CD4-positive, alpha-beta T cell treated with Interleukin-1 beta for 1 hour (primary cell): ENCODE measurements around the gene PTRHD1.
A peak's percentile ranks its signal among the peaks of the same experiment; 100 is the strongest.
"Not testable (repeated sequence)": the region's sequence is repeated elsewhere in the genome, so short reads cannot be mapped to it uniquely, and the experiment has no call there.

Experiments
- DNase-seq, 2 donors: peaks; one replicate each; pipeline ENCODE4 v3.0.0-alpha.2; 2020 to 2022

Gene PTRHD1

GRCh38 chr2:24805811-24806660 is 12.8 kb upstream of the PTRHD1 start:
- not testable (repeated sequence) for DNase-seq

DNA sequence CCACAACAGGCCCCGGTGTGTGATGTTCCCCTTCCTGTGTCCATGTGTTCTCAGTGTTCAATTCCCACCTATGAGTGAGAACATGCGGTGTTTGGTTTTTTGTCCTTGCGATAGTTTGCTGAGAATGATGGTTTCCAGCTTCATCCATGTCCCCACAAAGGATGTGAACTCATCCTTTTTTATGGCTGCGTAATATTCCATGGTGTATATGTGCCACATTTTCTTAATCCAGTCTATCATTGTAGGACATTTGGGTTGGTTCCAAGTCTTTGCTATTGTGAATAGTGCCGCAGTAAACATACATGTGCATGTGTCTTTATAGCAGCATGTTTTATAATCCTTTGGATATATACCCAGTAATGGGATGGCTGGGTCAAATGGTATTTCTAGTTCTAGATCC is 7.3 kb upstream of the PTRHD1 start:
- DNase-seq = not testable (repeated sequence)

DNA sequence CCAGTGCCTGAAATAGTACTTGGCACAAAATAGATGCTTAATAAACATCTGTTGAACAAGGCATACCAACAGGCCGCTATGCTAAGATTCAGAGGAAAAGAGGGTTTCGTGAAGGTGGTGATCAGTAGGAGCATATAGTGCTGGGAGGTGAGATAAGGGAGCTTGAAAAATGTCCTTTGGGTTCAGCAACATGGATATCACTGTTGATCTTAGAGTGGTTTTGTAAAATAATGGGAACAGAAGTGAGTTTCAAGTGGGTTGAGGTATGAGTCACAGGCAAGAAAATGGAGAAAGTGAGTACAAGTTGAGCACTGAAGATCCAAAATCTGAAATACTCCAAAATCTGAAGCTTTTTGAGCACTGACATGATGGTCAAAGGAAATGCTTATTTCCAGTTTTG is 4.5 kb upstream of the PTRHD1 start:
- DNase-seq = no peak

GRCh38 chr2:24793761-24794435 is 707 bp upstream of the PTRHD1 start:
- DNase-seq = no peak

- no peak for DNase-seq
Measured at GRCh38 chr2:24792542-24792873, 683 bp downstream of the PTRHD1 start.

- DNase-seq = no peak
Measured at GRCh38 chr2:24791452-24791851, 1.7 kb downstream of the PTRHD1 start.

- no peak for DNase-seq
Measured at GRCh38 chr2:24788816-24789215, 4.4 kb downstream of the PTRHD1 start.

- DNase-seq = no peak
Measured at GRCh38 chr2:24787532-24787931, 5.7 kb downstream of the PTRHD1 start.

GRCh38 chr2:24785671-24786321 is 7.4 kb downstream of the PTRHD1 start:
- peak in 1 of 2 donors; percentile 42 for DNase-seq

DNA sequence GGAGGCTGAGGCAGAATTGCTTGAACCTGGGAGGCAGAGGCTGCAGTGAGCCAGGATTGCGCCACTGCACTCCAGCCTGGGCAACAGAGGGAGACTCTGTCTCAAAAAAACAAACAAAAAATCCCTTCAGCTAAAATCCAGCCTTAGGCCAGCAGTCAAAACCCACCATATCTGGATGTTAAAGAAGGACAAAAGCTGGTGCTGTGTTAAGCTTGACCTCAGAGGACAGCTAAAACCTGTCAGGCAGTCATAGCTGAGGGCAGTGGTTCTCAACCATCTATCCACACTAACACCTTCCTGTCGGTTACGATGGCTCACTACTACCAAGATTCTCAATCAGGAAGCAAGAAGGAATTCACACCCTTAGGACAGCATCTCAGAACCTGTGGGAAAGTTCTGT is 9.6 kb downstream of the PTRHD1 start:
- DNase-seq = no peak

- DNase-seq = no peak
Measured at GRCh38 chr2:24779116-24779515, 14.1 kb downstream of the PTRHD1 start.

DNA sequence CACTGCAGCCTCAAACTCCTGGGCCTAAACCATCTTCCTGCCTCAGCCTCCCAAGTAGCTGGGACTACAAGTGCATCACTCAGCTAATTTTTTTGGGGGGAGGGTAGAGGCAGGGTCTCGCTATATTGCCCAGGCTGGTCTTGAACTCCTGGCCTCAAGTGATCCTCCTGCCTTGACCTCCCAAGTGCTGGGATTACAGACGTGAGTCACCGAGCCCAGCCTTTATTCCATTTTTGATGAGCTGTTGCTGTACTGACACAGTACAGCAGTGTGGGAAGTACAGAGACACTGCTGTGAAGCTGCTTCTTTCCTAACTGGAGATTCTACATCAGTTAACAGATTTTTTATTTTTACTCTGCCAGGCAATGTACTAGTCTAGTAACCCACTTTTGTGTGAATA is 18.8 kb downstream of the PTRHD1 start:
- no peak for DNase-seq

DNA sequence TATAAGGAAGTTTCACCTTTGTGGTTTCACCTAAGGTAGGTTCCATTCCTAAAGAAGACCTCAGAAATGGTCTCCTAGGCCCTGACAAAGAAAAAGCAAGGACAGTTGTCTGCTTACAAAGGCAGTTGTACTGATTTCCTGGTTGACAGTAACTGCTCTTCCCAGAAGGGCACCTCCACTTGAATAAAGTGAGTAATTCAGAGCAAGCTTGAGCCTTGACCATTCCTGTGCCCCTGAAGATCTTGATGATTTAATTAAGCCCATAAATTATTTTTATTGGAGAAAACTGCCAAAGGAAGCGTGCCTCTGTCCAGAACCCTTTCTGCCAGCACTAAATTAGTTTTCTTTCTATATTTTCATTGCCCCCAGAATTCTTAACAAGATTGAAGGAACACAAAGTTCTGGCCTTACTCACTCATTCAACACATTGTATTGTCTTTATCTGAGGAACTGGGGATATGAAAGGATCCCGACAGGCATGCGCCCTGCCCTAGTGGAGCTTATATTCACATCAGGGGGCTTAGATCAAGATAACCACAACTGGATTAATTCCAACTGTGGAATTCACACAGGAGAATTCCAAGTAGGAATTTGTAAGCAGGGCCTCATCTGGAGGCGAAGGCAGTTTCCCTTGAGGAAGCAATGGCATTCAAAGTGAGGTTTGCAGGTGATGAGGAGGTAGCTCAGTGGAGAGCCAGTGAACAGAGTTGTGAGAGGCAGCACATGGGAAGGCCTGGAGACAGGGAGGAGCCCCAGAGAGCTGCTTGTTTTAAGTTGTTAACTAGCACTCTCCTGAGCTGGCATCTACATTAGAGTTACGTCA is 21.2 kb downstream of the PTRHD1 start:
- DNase-seq = no peak

GRCh38 chr2:24771061-24771460 is 22.1 kb downstream of the PTRHD1 start:
- DNase-seq = no peak

- DNase-seq = no peak
Measured at GRCh38 chr2:24768601-24769000, 24.6 kb downstream of the PTRHD1 start.

- DNase-seq = no peak
Measured at GRCh38 chr2:24768013-24768412, 25.2 kb downstream of the PTRHD1 start.

DNA sequence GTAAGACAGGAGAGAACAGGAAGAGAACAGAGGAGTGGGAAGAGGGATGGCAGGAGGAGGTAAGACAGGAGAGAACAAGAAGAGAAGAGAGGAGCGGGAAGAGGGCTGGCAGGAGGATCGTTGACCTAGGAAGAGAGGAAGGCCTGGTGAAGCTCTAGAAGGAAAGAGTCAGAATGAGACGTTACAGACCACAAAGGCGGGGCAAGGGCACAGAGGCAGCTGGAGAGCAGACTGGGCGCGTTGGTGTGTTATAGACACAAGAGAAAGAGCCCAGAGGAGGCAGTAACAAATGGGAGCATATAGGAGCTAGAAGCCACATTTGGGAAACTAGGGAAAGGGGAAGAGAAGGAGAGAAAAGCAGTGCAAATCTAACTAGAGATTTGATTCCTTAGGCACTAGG is 26.6 kb downstream of the PTRHD1 start:
- no peak for DNase-seq

DNA sequence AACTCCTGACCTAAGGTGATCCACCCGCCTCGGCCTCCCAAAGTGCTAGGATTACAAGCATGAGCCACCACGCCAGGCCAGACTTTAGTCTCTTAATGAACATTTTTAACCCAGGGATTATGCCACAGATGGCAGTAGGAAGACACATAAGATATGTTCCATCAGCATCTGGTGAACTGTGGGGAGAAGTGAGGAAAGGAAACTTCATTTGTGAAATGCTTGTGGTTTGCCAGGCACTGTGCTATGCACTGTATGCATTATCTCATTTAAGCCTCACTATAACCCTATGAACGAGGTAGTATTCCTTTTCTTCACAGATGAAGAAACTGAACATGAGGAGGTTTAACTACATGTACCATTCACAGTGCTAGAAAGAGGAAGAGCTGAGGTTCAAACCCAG is 29.3 kb downstream of the PTRHD1 start:
- no peak for DNase-seq

DNA sequence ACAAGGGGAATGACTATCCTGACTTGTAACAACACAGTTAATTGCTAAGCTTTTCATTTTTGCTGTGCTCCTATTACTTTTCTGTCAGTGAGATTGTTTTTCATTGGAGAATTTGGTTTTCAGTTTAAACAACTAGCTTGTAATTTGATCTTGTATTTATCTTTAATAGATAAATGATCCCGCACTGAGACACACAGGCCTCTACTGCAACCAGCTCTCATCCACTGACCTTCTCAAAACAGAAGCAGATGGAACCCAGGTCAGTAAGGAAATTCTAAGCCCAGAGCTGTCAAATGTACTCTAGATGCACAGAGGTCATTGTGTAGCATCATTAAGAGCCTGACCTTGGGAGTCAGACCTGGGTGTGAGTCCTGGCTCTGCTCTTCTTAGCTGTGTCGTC is 30.7 kb downstream of the PTRHD1 start:
- DNase-seq = no peak

DNA sequence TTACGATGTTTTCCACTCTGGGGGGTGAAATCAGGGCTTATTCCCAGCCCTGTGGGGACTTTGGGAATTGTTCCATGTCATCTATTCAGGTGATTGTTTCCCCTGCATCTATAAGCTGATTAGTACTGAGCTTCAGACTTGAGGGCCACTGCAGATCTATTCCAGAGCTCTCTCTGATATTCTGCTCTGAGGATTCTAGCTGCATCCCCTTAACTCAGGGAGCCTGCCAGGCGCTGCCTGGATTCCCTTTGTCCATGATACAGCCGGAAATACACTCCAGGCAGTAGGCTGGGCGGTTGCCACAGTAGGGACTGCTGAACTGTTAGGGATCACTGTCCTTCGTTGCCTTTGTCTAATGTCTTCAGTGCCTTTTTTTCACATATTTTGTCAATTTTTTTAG is 31.3 kb downstream of the PTRHD1 start:
- DNase-seq = no peak

GRCh38 chr2:24756789-24757188 is 36.4 kb downstream of the PTRHD1 start:
- DNase-seq = no peak

DNA sequence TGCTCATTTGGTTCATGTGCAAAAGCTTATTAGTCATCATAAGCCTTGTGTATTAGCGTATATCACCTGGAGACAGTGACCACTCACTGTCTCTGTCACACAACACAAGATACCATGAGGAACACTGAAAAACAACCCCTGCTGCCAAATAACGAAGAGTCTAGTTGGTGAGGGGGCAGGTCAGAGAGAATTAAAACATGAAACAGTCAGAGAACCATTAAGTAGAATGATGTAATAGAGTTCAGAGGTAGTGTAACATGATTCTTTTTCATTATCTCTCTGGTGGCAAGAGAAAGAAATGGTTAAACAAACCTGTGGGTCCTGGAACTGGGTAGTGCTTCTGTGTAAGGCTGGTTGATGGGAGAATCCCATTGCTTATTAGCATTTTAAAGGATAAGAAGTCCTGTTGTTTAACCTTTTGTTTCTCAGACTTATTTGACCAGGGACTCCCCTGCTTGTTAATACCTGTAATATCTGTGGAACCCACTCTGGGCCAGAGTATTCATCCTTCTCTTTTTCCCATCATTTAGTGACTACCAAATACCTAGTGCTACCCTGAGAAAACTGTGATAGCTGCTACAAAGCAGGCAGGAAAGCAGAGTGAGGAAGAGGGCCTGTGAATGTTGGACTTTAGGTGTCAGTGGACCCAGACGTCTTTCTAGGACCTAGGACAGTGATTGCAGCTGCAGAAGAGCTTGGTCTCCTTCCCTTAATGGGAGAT is 38.0 kb downstream of the PTRHD1 start:
- DNase-seq = no peak
